Activated T-cell treated with anti-CD3 and anti-CD28 coated beads for 4 hours (primary cell): ENCODE results near the gene LMAN1L.

Experiments
- DNase-seq: peaks from one replicate; pipeline ENCODE4 v3.0.0-alpha.2; 2020

Gene LMAN1L

GRCh38 chr15:74794248-74794969 lies 18.2 kb upstream of the LMAN1L start:
- no peak for DNase-seq

- DNase-seq: no peak
These were observed 17.7 kb upstream of the LMAN1L start for GRCh38 chr15:74794970-74795349.

- no peak for DNase-seq
These were observed 16.5 kb upstream of the LMAN1L start for GRCh38 chr15:74795966-74796625.

- no peak for DNase-seq
These were observed 14.0 kb upstream of the LMAN1L start for GRCh38 chr15:74798388-74799254.

GRCh38 chr15:74799255-74799855 lies 13.3 kb upstream of the LMAN1L start:
- DNase-seq: no peak

- DNase-seq: peak; percentile 79
These were observed 12.6 kb upstream of the LMAN1L start for GRCh38 chr15:74799856-74800558.

- no peak for DNase-seq
These were observed 12.0 kb upstream of the LMAN1L start for GRCh38 chr15:74800559-74801094.

- DNase-seq: no peak
These were observed 11.2 kb upstream of the LMAN1L start for GRCh38 chr15:74801311-74801997.

- DNase-seq: no peak
These were observed 10.3 kb upstream of the LMAN1L start for GRCh38 chr15:74802290-74802689.

GRCh38 chr15:74802862-74803447 lies 9.7 kb upstream of the LMAN1L start:
- no peak for DNase-seq

GRCh38 chr15:74804935-74805334 lies 7.7 kb upstream of the LMAN1L start:
- no peak for DNase-seq

- no peak for DNase-seq
These were observed 5.4 kb upstream of the LMAN1L start for GRCh38 chr15:74807282-74807681.

- DNase-seq: no peak
These were observed 4.4 kb upstream of the LMAN1L start for GRCh38 chr15:74808078-74808839.

- DNase-seq: no peak
These were observed 3.8 kb upstream of the LMAN1L start for GRCh38 chr15:74808840-74809229.

- DNase-seq: no peak
These were observed 3.4 kb upstream of the LMAN1L start for GRCh38 chr15:74809242-74809641.

- DNase-seq: no peak
These were observed 2.7 kb upstream of the LMAN1L start for GRCh38 chr15:74809956-74810355.

- no peak for DNase-seq
These were observed 2.7 kb downstream of the LMAN1L start for GRCh38 chr15:74815121-74815934.

GRCh38 chr15:74815961-74816360 lies 3.3 kb downstream of the LMAN1L start:
- DNase-seq: no peak

GRCh38 chr15:74816624-74817369 lies 4.2 kb downstream of the LMAN1L start:
- DNase-seq: no peak
